Naive thymus-derived CD4-positive, alpha-beta T cell (primary cell): ENCODE results near the gene PGGHG. TPM values are rescaled to one million over a fixed set of nuclear protein-coding genes. Genes with fewer than 3 reads are reported as not detected.

Experiments
- ATAC-seq: fragments of 150-1000 bp; cut with Tn5 transposase; 2 replicates; pipeline ENCODE4 v1.10.0; 2021; ENCODE audit warnings: mild to moderate bottlenecking, moderate library complexity
- CTCF ChIA-PET: fragments of 350-600 bp; sonication (Branson Sonifier 250); formaldehyde crosslinking; loops from one replicate; lab custom pipeline; 2021; ENCODE audit warnings: antibody characterized with exemption; lab: Charles Lee
- POLR2A ChIA-PET: fragments of 350-600 bp; sonication (Branson Sonifier 250); formaldehyde crosslinking; loops from one replicate; lab custom pipeline; 2021; ENCODE audit warnings: antibody characterized with exemption, inconsistent platforms; lab: Charles Lee
- DNase-seq, 9 donors: peaks; one replicate each; pipeline versions ENCODE4 v3.0.0 to v3.0.0-alpha.2; 2020 to 2022; ENCODE audit warnings: mixed read lengths in 1 of 9
- H3K27ac ChIP-seq: one replicate; pipeline ENCODE4 v1.7.0; 2013; ENCODE audit warnings: mild to moderate bottlenecking, low read depth, low read length, moderate library complexity
- H3K27me3 ChIP-seq, 2 donors: one replicate each; pipeline ENCODE4 v1.7.0; 2013; ENCODE audit warnings: low read length in 2 of 2, mild to moderate bottlenecking in 2 of 2, moderate library complexity in 2 of 2; ENCODE audit not compliant: control insufficient read depth in 2 of 2, insufficient read depth in 2 of 2
- H3K36me3 ChIP-seq, 3 experiments: 1 replicate in 2 of 3; 2 replicates in 1 of 3; pipeline ENCODE4 v1.7.0; 2013; ENCODE audit warnings: low read length in 3 of 3, mild to moderate bottlenecking in 3 of 3, moderate library complexity in 1 of 3; ENCODE audit not compliant: insufficient read depth in 3 of 3, control insufficient read depth in 2 of 3
- H3K4me1 ChIP-seq, 2 donors: one replicate each; pipeline ENCODE4 v1.7.0; 2013; ENCODE audit warnings: low read length in 2 of 2, mild to moderate bottlenecking in 2 of 2, moderate library complexity in 1 of 2; ENCODE audit not compliant: control insufficient read depth in 2 of 2, insufficient read depth in 2 of 2
- H3K4me3 ChIP-seq: 2 replicates; pipeline ENCODE4 v1.7.0; 2013; ENCODE audit warnings: mild to moderate bottlenecking, low read length
- H3K9me3 ChIP-seq, 3 experiments: 1 replicate in 2 of 3; 2 replicates in 1 of 3; pipeline ENCODE4 v1.7.0; 2013; ENCODE audit warnings: low read length in 3 of 3; ENCODE audit not compliant: control insufficient read depth in 2 of 3
- H3K27ac Mint-ChIP-seq, 9 donors: one replicate each; pipeline ENCODE4 v1.8.0; 2020 to 2022; ENCODE audit warnings: mixed read lengths in 9 of 9, mild to moderate bottlenecking in 8 of 9, moderate library complexity in 5 of 9, inconsistent platforms in 2 of 9
- H3K27me3 Mint-ChIP-seq, 5 donors: one replicate each; pipeline ENCODE4 v1.8.0; 2021 to 2022; ENCODE audit warnings: mixed read lengths in 5 of 5, mild to moderate bottlenecking in 1 of 5
- H3K36me3 Mint-ChIP-seq, 5 donors: one replicate each; pipeline ENCODE4 v1.8.0; 2020 to 2022; ENCODE audit warnings: mixed read lengths in 5 of 5, mild to moderate bottlenecking in 3 of 5, inconsistent platforms in 1 of 5
- H3K4me1 Mint-ChIP-seq, 7 donors: one replicate each; pipeline ENCODE4 v1.8.0; 2020 to 2022; ENCODE audit warnings: mixed read lengths in 7 of 7, mild to moderate bottlenecking in 3 of 7, inconsistent platforms in 1 of 7
- H3K4me3 Mint-ChIP-seq, 10 donors: one replicate each; pipeline ENCODE4 v1.8.0; 2020 to 2022; ENCODE audit warnings: mild to moderate bottlenecking in 10 of 10, mixed read lengths in 10 of 10, moderate library complexity in 6 of 10, inconsistent platforms in 2 of 10
- H3K9me3 Mint-ChIP-seq, 11 donors: one replicate each; pipeline ENCODE4 v1.8.0; 2020 to 2022; ENCODE audit warnings: mixed read lengths in 11 of 11, mild to moderate bottlenecking in 4 of 11, inconsistent platforms in 1 of 11, moderate library complexity in 1 of 11
- intact Hi-C, 2 donors: fragments of 100-400 bp; cut with micrococcal nuclease; formaldehyde crosslinking; loops; one replicate each; pipeline ENCODE4 v1.15.1; 2023
- polyA plus RNA-seq, 2 donors: library from polyadenylated mRNA; unstranded; fragments of 300-500 nt; fragmentation: Illumina TruSeq; gene quantifications; one replicate each; pipeline ENCODE4 v1.2.3, GENCODE V29; 2021
- total RNA-seq, 6 experiments: library from RNA in 5 of 6; stranded (reverse) in 5 of 6; gene quantifications; 1 replicate in 5 of 6; 2 replicates in 1 of 6; pipeline ENCODE4 v1.2.3 and lab custom pipeline; 2021 to 2026

PGGHG gene
- total and polyA plus RNA-seq, 7 experiments from 2014 or later: 5.1 to 656 (median 340) TPM

DNA sequence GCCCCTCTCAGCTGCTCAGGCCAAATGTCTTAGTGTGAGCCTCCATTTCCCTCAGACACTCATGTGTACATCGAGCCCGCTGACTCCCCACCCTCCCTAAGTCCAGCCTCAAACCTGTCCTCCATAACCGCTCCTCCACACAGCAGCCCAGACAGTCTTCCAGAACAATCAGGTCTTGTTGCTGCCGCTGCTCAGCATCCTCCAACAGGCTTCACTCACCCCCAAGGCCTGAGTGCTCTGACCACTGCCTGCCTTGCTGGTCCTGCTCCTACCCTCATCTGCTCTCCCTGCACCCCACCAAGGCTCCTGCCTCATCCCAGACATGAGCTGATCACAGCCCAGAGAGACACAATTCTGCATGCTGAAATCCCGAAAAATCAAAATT, 35.0 kb upstream of the PGGHG start:
- POLR2A ChIA-PET: interaction anchor here (0.6 to 3.7 kb wide), 3 partner anchors 16 to 51 kb away, joined by 3 to 18 read pairs (median 5); no protein-coding TSS in a partner anchor
- H3K9me3 Mint-ChIP-seq: no peaks in the 10 kb centered on the region
- H3K4me1 Mint-ChIP-seq: peaks cover 9 to 18% (median 13%) of the 10 kb centered on the region in 7 donors
- H3K27me3 Mint-ChIP-seq: peaks cover 0 to 3% (median 0%) of the 10 kb centered on the region in 5 donors
- Histone ChIP-seq H3K36me3 (peaks cover 4 to 38% (median 6%) of the 10 kb centered on the region in 3 experiments), H3K27me3 (no peaks in the 10 kb centered on the region), H3K9me3 (no peaks in the 10 kb centered on the region), H3K4me1 (peaks cover 0 to 3% of the 10 kb centered on the region in 2 donors), H3K27ac (no peak overlapping the region), H3K4me3 (no peak overlapping the region)
- no peak overlapping the region for H3K4me3 Mint-ChIP-seq
- no peak for DNase-seq
- peak overlapping the region in 3 of 9 donors; percentile 24 to 45 (median 30) for H3K27ac Mint-ChIP-seq
- H3K36me3 Mint-ChIP-seq: peaks cover 5 to 22% (median 8%) of the 10 kb centered on the region in 5 donors
- no peak for ATAC-seq
- intact Hi-C loops: loop anchor here in 1 of 2 donors (5.0 kb wide), 2 partner anchors 33 to 103 kb away; partner anchors contain the start of gene PGGHG
- CTCF ChIA-PET: interaction anchor here (1.0 to 4.1 kb wide), 3 partner anchors 12 to 52 kb away, joined by 3 to 49 read pairs (median 5); partner anchors contain the start of gene IFITM2

DNA sequence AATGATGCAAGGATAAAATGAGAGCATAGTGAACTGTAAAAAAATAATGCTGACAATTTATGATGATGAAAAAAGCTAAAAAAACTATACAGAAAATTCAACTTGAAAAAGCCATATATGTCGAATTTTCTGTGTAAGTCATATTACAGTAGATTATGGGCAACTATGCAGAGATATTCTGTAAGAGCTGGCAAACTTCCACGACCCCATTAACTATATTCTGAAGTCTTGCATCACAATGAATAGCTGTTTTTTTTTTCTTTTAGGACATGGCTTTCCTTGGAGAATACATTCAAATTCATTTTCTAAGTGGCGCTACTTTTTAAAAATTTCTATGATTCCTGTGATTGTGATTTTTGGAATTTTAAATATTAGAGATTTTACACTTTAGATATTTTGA, 33.8 kb upstream of the PGGHG start:
- Mint-ChIP-seq H3K36me3 (peaks cover 5 to 16% (median 6%) of the 10 kb centered on the region in 5 donors), H3K4me1 (peaks cover 9 to 17% (median 12%) of the 10 kb centered on the region in 7 donors), H3K4me3 (no peak overlapping the region), H3K27me3 (peaks cover 0 to 6% (median 0%) of the 10 kb centered on the region in 5 donors), H3K9me3 (no peaks in the 10 kb centered on the region), H3K27ac (peak overlapping the region in 1 of 9 donors; percentile 38)
- intact Hi-C loops: no loop called here
- Histone ChIP-seq H3K27ac (no peak overlapping the region), H3K9me3 (no peaks in the 10 kb centered on the region), H3K4me1 (peaks cover 0 to 3% of the 10 kb centered on the region in 2 donors), H3K4me3 (no peak overlapping the region), H3K36me3 (peaks cover 0 to 27% (median 5%) of the 10 kb centered on the region in 3 experiments), H3K27me3 (no peaks in the 10 kb centered on the region)
- ATAC-seq: no peak
- CTCF ChIA-PET: interaction anchor here (0.5 to 1.1 kb wide), 3 partner anchors 27 to 210 kb away, joined by 3 read pairs; no protein-coding TSS in a partner anchor
- POLR2A ChIA-PET: interaction anchor here (3.7 kb wide), 1 partner anchor 27 kb away, joined by 18 read pairs; no protein-coding TSS in a partner anchor
- DNase-seq: no peak

DNA sequence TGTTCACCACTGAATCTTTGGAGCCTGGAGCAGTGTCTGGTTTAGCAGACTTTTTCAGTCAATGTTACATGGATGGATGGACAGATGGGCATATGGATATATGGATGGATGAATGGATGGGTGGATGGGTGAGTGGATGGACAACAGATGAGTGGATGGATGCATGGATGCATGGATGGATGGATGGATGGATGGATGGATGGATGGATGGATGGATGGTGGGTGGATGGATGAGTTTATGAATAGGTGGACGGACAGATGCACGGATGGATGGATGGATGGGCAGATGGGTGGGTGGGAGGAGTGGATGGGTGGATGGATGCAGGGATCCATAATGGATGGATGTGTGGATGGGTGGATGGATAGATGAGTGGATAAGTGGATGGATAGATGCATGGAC, 33.1 kb upstream of the PGGHG start:
- DNase-seq: no peak
- intact Hi-C loops: no loop called here
- no peak overlapping the region for H3K27ac ChIP-seq
- Mint-ChIP-seq H3K9me3 (no peaks in the 10 kb centered on the region), H3K4me1 (peaks cover 4 to 14% (median 9%) of the 10 kb centered on the region in 7 donors), H3K27ac (peak overlapping the region in 2 of 9 donors; percentile 38 to 56), H3K36me3 (peaks cover 5 to 16% (median 6%) of the 10 kb centered on the region in 5 donors), H3K27me3 (peaks cover 0 to 8% (median 0%) of the 10 kb centered on the region in 5 donors), H3K4me3 (no peak overlapping the region)
- H3K4me1 ChIP-seq: peaks cover 0 to 3% of the 10 kb centered on the region in 2 donors
- CTCF ChIA-PET: interaction anchor here (0.5 to 1.1 kb wide), 2 partner anchors 28 to 104 kb away, joined by 3 read pairs; no protein-coding TSS in a partner anchor
- no peak overlapping the region for H3K4me3 ChIP-seq
- peaks cover 0 to 27% (median 5%) of the 10 kb centered on the region in 3 experiments for H3K36me3 ChIP-seq
- POLR2A ChIA-PET: interaction anchor here (0.7 to 3.7 kb wide), 2 partner anchors 26 to 105 kb away, joined by 4 to 18 read pairs; no protein-coding TSS in a partner anchor
- H3K9me3 ChIP-seq: no peaks in the 10 kb centered on the region
- H3K27me3 ChIP-seq: no peaks in the 10 kb centered on the region
- no peak for ATAC-seq

DNA sequence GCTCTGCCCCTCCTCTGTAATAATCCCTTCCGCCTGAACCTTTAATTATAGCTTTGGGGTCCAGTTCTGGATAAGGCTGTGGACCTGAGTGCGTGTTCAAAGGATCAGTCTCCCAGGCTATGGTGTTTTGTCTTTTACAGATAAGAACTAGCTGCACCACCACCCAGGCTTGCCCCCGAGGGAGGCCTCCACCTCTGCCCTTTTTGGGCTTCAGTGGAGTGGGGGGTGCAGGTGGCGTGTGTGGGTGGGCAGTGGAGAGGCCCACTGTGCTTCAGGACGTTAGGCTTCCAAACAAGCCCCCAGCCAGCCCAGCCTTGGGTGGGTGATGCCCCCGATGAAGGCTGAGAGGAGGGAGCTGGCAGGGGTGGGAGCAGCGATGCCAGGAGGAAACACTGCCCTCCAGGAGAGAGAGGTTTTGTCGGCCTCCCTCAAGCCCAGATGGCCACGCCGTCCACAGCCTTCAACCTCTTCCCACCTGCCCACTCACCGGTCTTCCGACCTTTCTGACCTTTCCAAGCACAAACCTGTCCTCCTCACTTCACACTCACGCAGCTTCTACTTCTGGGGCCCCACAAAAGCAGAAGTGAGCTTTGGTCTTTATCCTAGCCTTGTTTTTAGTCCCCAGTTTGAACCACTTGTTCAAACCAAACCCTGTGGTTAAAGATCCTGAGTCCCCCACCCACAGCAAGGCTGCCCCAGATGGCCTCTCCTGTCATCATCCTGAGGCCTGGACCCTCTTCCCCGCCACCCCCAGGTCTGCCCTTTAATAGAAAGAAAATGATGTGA, 31.8 kb upstream of the PGGHG start:
- POLR2A ChIA-PET: interaction anchor here (0.6 to 3.7 kb wide), 6 partner anchors 11 to 351 kb away, joined by 3 to 18 read pairs (median 4); no protein-coding TSS in a partner anchor
- Histone ChIP-seq H3K4me1 (no peaks in the 10 kb centered on the region), H3K36me3 (peaks cover 0 to 19% (median 5%) of the 10 kb centered on the region in 3 experiments), H3K9me3 (no peaks in the 10 kb centered on the region), H3K27ac (no peak overlapping the region), H3K27me3 (no peaks in the 10 kb centered on the region), H3K4me3 (no peak overlapping the region)
- Mint-ChIP-seq H3K9me3 (peaks cover 0 to 2% (median 0%) of the 10 kb centered on the region in 11 donors), H3K27ac (no peak overlapping the region), H3K36me3 (peaks cover 0 to 10% (median 5%) of the 10 kb centered on the region in 5 donors), H3K4me3 (no peak overlapping the region), H3K4me1 (peaks cover 0 to 12% (median 0%) of the 10 kb centered on the region in 7 donors), H3K27me3 (peaks cover 0 to 8% (median 0%) of the 10 kb centered on the region in 5 donors)
- no peak for DNase-seq
- CTCF ChIA-PET: no interaction called here
- no peak for ATAC-seq
- intact Hi-C loops: no loop called here

DNA sequence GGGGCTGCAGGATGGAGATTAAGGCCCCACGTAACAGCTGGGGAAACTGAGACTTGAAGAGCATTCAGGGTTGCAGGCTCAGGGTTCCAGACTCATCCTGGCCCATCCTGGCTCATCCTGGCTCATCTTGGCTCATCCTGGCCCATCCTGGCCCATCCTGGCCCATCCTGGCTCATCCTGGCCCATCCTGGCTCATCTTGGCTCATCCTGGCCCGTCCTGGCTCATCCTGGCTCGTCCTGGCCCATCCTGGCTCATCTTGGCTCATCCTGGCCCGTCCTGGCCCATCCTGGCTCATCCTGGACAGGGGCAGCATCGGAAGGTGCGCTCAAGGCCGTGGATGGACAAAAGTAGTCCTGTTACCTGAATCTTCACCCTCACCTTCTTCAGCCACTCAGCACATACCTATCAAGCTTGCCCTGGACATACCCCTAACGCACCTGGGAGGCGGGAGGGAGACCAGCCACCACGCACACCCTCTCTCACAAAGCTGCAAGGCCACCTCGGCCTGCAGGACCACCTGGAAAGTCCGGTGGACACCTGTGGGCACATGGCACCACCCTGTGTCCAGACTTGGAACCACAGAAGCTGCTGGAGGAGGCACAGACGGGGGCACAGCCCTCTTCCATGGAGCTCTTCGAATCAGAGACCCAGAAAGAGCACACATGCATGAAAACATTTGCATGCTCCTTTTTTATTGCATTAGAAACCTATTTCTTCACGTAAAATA, 31.0 kb upstream of the PGGHG start:
- Histone ChIP-seq H3K9me3 (no peaks in the 10 kb centered on the region), H3K36me3 (peaks cover 0 to 11% (median 0%) of the 10 kb centered on the region in 3 experiments), H3K27ac (no peak overlapping the region), H3K4me3 (no peak overlapping the region), H3K4me1 (no peaks in the 10 kb centered on the region), H3K27me3 (no peaks in the 10 kb centered on the region)
- intact Hi-C loops: no loop called here
- ChIA-PET POLR2A (interaction anchor here (0.6 to 2.2 kb wide), 4 partner anchors 10 to 190 kb away, joined by 3 to 13 read pairs (median 3); no protein-coding TSS in a partner anchor), CTCF (no interaction called here)
- no peak overlapping the region for H3K4me3 Mint-ChIP-seq
- H3K36me3 Mint-ChIP-seq: peaks cover 0 to 8% (median 0%) of the 10 kb centered on the region in 5 donors
- H3K9me3 Mint-ChIP-seq: peaks cover 0 to 2% (median 0%) of the 10 kb centered on the region in 11 donors
- peaks cover 0 to 12% (median 0%) of the 10 kb centered on the region in 7 donors for H3K4me1 Mint-ChIP-seq
- DNase-seq (no peak), ATAC-seq (no peak)
- H3K27ac Mint-ChIP-seq: peak overlapping the region in 2 of 9 donors; percentile 48 to 55
- peaks cover 0 to 8% (median 0%) of the 10 kb centered on the region in 5 donors for H3K27me3 Mint-ChIP-seq

DNA sequence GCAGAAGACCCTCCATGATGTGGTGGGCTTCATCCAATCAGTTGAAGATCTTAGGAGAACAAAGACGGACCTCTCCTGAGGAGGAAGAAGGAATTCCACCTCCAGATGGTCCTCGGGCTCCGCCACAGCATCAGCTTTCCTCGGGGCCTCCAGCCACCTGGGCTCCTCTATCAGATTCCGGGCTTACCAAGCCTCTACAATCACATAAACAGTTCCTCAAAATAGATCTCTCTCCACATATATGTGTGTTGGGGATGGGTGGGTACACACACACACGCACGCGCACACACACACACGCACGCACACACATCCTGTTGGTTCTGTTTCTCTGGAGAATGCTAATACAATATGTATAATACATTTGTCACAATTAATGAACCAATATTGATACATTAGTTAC, 29.5 kb upstream of the PGGHG start:
- Mint-ChIP-seq H3K4me3 (no peak overlapping the region), H3K9me3 (peaks cover 0 to 2% (median 0%) of the 10 kb centered on the region in 11 donors), H3K27ac (no peak overlapping the region), H3K36me3 (no peaks in the 10 kb centered on the region), H3K27me3 (peaks cover 0 to 8% (median 0%) of the 10 kb centered on the region in 5 donors), H3K4me1 (peaks cover 0 to 12% (median 0%) of the 10 kb centered on the region in 7 donors)
- H3K36me3 ChIP-seq: no peaks in the 10 kb centered on the region
- POLR2A ChIA-PET: interaction anchor here (1.0 to 1.3 kb wide), 3 partner anchors 11 to 30 kb away, joined by 3 to 4 read pairs (median 3); partner anchors contain the start of genes PSMD13 and SIRT3
- H3K4me3 ChIP-seq: no peak overlapping the region
- no peak overlapping the region for H3K27ac ChIP-seq
- H3K9me3 ChIP-seq: no peaks in the 10 kb centered on the region
- intact Hi-C loops: no loop called here
- H3K4me1 ChIP-seq: no peaks in the 10 kb centered on the region
- CTCF ChIA-PET: no interaction called here
- DNase-seq (no peak), ATAC-seq (no peak)
- H3K27me3 ChIP-seq: no peaks in the 10 kb centered on the region
